Measurements from ENCODE around the gene RAB24. TPM values are rescaled to one million over a fixed set of nuclear protein-coding genes. Genes with fewer than 3 reads are reported as not detected.

RAB24 gene
- total and polyA plus RNA-seq, 2 of the 4 experiments (the other 2 are of a cell fraction) = 18.5 to 60.8 TPM

DNA sequence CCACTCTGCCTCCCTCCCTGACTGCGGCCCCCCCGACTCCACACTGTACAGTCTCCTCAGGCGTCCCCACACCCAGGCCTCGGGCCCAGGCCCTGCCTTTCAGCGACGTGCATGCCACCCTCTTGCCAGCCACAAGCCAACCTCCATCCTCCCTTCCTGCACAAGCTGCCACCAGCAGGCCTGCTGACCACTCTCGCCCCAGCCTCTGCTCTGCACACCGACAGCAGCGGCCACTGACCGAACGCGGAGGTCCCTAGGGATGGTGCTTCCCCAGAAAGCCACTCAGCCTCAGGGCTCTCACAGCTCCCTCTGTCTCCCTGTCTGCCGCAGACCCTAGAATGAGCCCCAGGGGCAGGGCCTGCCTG is 29.4 kb upstream of the RAB24 start:
- no peak overlapping the region for H4K5ac ChIP-seq (ENCODE audit: low read depth, low read length)
- dilution Hi-C loops (cut with HindIII; ENCODE audit: low sequenced_read_pairs, unreplicated experiment) = no loop called here
- ATAC-seq (ENCODE audit: low read depth) = no peak

More for the DNA sequence above, 29.4 kb upstream of the RAB24 start:
- Histone ChIP-seq H2AK5ac (ENCODE audit: low read depth, low read length) (no peak overlapping the region), H3K23ac (ENCODE audit: low read depth, low read length) (no peak overlapping the region), H3K9me1 (ENCODE audit: insufficient read depth, low read length) (no peaks in the 10 kb centered on the region), H3K27ac (ENCODE audit: insufficient read depth, low read length) (no peak overlapping the region), H3K27me3 (ENCODE audit: control insufficient read depth, insufficient read depth, low read length) (no peaks in the 10 kb centered on the region), H3K18ac (ENCODE audit: low read depth, low read length) (no peak overlapping the region), H4K8ac (ENCODE audit: low read depth in 2 of 2, low read length in 2 of 2) (no peak overlapping the region), H4K91ac (ENCODE audit: insufficient read depth, low read depth, low read length) (no peak overlapping the region), H2AK9ac (replicated peaks; ENCODE audit: low read depth, low read length, poor library complexity) (no peak overlapping the region), H3K4me2 (ENCODE audit: low read depth, low read length) (no peak overlapping the region), H3K4me3 (ENCODE audit: insufficient read depth, low read depth, low read length) (no peak overlapping the region), H3K9me3 (ENCODE audit: control insufficient read depth, insufficient read depth, low read length) (no peaks in the 10 kb centered on the region), H2BK15ac (ENCODE audit: low read depth, low read length) (no peak overlapping the region), H2AFZ (replicated peaks; ENCODE audit: low read length, poor library complexity) (no peak overlapping the region), H2BK5ac (ENCODE audit: low read depth, low read length, poor library complexity, severe bottlenecking) (no peak overlapping the region), H3K79me1 (ENCODE audit: low read depth in 1 of 2, low read length in 2 of 2) (peaks cover 5 to 14% of the 10 kb centered on the region in 2 experiments; a peak in 2 of 4 replicates), H3K4me1 (ENCODE audit: control insufficient read depth, insufficient read depth, low read length) (no peaks in the 10 kb centered on the region), H3K4ac (ENCODE audit: low read depth, low read length) (no peak overlapping the region), H3K9ac (ENCODE audit: low read depth, low read length) (no peak overlapping the region), H3K36me3 (ENCODE audit: control insufficient read depth, insufficient read depth, low read length) (peaks cover 77% of the 10 kb centered on the region), H3K14ac (replicated peaks; ENCODE audit: low read depth, low read length) (no peak overlapping the region), H2BK120ac (ENCODE audit: low read depth, low read length) (no peak overlapping the region), H3K56ac (ENCODE audit: extremely low read depth, insufficient read depth, low read length) (no peak overlapping the region), H2BK20ac (ENCODE audit: low read depth, low read length) (no peak overlapping the region), H4K20me1 (ENCODE audit: insufficient read depth, low read length) (peaks cover 3% of the 10 kb centered on the region; the same call in 1 of the 2 replicates)
- no peak for DNase-seq
- in situ Hi-C loops (cut with MboI; ENCODE audit: low sequenced_read_pairs) (no loop called here), intact Hi-C loops (cut with micrococcal nuclease) (no loop called here)
- TF ChIP-seq RCOR1 (IDR thresholded peaks at IDR 0.05; ENCODE audit: insufficient replicate concordance, low read length) (no peak), RAD21 (IDR thresholded peaks at IDR 0.05; ENCODE audit: low read length) (no peak), CEBPB (IDR thresholded peaks at IDR 0.05; ENCODE audit: low read depth, low read length) (no peak), MAZ (IDR thresholded peaks at IDR 0.05; ENCODE audit: borderline replicate concordance, low read depth, low read length) (no peak), POLR2A (IDR thresholded peaks at IDR 0.05; ENCODE audit: low read depth, low read length) (no peak), BHLHE40 (IDR thresholded peaks at IDR 0.05; ENCODE audit: low read depth, low read length) (no peak), MAFK (IDR thresholded peaks at IDR 0.05; ENCODE audit: low read depth, low read length) (no peak)
- TF ChIP-seq, protein P1, sequence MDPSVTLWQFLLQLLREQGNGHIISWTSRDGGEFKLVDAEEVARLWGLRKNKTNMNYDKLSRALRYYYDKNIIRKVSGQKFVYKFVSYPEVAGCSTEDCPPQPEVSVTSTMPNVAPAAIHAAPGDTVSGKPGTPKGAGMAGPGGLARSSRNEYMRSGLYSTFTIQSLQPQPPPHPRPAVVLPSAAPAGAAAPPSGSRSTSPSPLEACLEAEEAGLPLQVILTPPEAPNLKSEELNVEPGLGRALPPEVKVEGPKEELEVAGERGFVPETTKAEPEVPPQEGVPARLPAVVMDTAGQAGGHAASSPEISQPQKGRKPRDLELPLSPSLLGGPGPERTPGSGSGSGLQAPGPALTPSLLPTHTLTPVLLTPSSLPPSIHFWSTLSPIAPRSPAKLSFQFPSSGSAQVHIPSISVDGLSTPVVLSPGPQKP (IDR thresholded peaks at IDR 0.05; ENCODE audit: borderline replicate concordance, low read depth, low read length) = no peak
- TF ChIP-seq, protein P2, sequence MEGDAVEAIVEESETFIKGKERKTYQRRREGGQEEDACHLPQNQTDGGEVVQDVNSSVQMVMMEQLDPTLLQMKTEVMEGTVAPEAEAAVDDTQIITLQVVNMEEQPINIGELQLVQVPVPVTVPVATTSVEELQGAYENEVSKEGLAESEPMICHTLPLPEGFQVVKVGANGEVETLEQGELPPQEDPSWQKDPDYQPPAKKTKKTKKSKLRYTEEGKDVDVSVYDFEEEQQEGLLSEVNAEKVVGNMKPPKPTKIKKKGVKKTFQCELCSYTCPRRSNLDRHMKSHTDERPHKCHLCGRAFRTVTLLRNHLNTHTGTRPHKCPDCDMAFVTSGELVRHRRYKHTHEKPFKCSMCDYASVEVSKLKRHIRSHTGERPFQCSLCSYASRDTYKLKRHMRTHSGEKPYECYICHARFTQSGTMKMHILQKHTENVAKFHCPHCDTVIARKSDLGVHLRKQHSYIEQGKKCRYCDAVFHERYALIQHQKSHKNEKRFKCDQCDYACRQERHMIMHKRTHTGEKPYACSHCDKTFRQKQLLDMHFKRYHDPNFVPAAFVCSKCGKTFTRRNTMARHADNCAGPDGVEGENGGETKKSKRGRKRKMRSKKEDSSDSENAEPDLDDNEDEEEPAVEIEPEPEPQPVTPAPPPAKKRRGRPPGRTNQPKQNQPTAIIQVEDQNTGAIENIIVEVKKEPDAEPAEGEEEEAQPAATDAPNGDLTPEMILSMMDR (conservative IDR thresholded peaks at IDR 0.05; ENCODE audit: low read depth, low read length) = no peak
- TF ChIP-seq, protein P3, sequence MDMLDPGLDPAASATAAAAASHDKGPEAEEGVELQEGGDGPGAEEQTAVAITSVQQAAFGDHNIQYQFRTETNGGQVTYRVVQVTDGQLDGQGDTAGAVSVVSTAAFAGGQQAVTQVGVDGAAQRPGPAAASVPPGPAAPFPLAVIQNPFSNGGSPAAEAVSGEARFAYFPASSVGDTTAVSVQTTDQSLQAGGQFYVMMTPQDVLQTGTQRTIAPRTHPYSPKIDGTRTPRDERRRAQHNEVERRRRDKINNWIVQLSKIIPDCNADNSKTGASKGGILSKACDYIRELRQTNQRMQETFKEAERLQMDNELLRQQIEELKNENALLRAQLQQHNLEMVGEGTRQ (IDR thresholded peaks at IDR 0.05; ENCODE audit: low read depth, low read length) = no peak
- 100% methylated on average over 6 of the region's 13 CpGs; no CpG with 5 or more reads in 1 of the 2 experiments for WGBS, 2 experiments (ENCODE audit: extremely low coverage in 2 of 2, insufficient read length in 1 of 2)
- ChIA-PET CTCF (no interaction called here), POLR2A (ENCODE audit: unreplicated experiment) (no interaction called here)
- BruUV-seq (replicated peaks) = no TSS peak
